ENCODE measurements around the gene TEX11.
"Not testable (repeated sequence)": the region's sequence is repeated elsewhere in the genome, so short reads cannot be mapped to it uniquely, and the experiment has no call there.

TEX11 gene

DNA sequence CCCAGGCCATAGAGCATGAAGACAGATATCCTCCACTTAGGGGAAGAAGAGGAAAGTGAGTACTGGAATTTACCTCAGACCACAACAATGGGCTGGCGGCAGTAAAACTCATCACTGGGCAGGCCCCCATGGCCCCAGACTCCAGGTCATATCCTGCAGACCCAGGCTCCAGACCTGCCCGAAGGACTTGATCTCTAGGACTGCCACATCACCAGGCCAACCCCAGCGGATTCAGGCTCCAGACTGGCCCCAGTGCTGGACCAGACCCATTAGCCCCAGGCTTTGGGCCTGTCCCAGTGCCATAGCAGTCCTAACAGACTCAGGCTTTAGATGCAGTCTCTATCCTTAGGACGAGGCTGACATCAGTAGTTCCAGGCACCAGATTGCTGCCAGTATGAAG is 273.3 kb downstream of the TEX11 start:
- Histone ChIP-seq H3K27me3 (ENCODE audit: insufficient read depth, low read length) (peaks cover 2% of the 10 kb centered on the region), H3K4me3 (ENCODE audit: low read length) (no peak overlapping the region), H3K9me3 (ENCODE audit: low read length) (peaks cover 3% of the 10 kb centered on the region), H3K4me1 (ENCODE audit: insufficient read depth, low read length) (no peaks in the 10 kb centered on the region), H2AFZ (ENCODE audit: low read depth, low read length) (no peak overlapping the region), H3K36me3 (ENCODE audit: insufficient read depth, low read length) (no peaks in the 10 kb centered on the region)

DNA sequence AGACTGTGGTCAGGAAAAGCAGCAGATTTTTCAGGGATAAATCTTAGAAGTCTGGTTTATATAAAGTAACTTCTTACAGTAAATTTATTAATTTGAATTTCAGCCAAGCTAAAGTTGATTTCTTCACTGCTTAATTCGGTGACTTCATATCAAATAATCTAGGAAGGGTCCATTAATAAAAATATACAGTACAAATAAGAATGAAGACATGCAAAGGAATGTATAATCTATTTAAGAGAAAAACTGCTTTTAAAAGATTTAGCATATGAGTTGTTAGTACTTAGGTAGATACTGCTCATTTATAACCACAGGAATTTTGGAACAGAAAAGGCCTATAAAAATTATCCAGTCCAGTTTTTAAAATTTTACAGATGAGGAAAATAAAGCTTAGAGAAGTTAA is 286.8 kb downstream of the TEX11 start:
- H2AFZ ChIP-seq (ENCODE audit: low read depth, low read length) = no peak overlapping the region
- no peak overlapping the region for H3K4me3 ChIP-seq (ENCODE audit: low read length)
- no peaks in the 10 kb centered on the region for H3K4me1 ChIP-seq (ENCODE audit: insufficient read depth, low read length)
- no peaks in the 10 kb centered on the region for H3K36me3 ChIP-seq (ENCODE audit: insufficient read depth, low read length)
- H3K27me3 ChIP-seq (ENCODE audit: insufficient read depth, low read length) = peaks cover 3% of the 10 kb centered on the region
- H3K9me3 ChIP-seq (ENCODE audit: low read length) = no peaks in the 10 kb centered on the region

DNA sequence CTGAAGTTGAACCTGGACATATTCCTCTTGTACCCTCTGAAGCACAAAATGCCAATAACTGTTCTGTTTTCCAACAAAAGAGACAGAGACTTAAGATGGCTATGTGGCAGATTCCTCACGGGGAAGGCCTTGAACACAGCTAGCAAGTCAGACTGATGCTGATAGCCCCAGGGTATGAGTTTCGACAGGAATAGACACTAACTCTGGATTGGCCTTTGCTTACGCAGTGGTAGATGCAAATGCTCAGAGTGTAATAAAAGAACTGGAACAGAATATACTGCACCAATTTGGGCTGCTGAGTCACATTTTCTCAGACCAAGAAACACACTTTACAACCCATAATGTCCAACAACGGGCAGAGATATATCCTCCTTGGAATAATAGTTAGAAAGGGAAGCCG is 290.0 kb downstream of the TEX11 start:
- Histone ChIP-seq H3K4me1 (ENCODE audit: insufficient read depth, low read length) (peaks cover 8% of the 10 kb centered on the region), H3K27me3 (ENCODE audit: insufficient read depth, low read length) (peaks cover 3% of the 10 kb centered on the region), H3K4me3 (ENCODE audit: low read length) (no peak overlapping the region), H3K36me3 (ENCODE audit: insufficient read depth, low read length) (no peaks in the 10 kb centered on the region), H3K9me3 (ENCODE audit: low read length) (no peaks in the 10 kb centered on the region), H2AFZ (ENCODE audit: low read depth, low read length) (no peak overlapping the region)

GRCh38 chrX:70613295-70613694 is 295.2 kb downstream of the TEX11 start:
- no peaks in the 10 kb centered on the region for H3K27me3 ChIP-seq (ENCODE audit: insufficient read depth, low read length)
- no peaks in the 10 kb centered on the region for H3K36me3 ChIP-seq (ENCODE audit: insufficient read depth, low read length)
- peaks cover 8% of the 10 kb centered on the region for H3K4me1 ChIP-seq (ENCODE audit: insufficient read depth, low read length)
- H3K4me3 ChIP-seq (ENCODE audit: low read length) = no peak overlapping the region
- no peaks in the 10 kb centered on the region for H3K9me3 ChIP-seq (ENCODE audit: low read length)
- H2AFZ ChIP-seq (ENCODE audit: low read depth, low read length) = no peak overlapping the region

- Histone ChIP-seq H3K4me3 (ENCODE audit: low read length) (no peak overlapping the region), H3K4me1 (ENCODE audit: insufficient read depth, low read length) (no peaks in the 10 kb centered on the region), H3K36me3 (ENCODE audit: insufficient read depth, low read length) (no peaks in the 10 kb centered on the region), H3K27me3 (ENCODE audit: insufficient read depth, low read length) (peaks cover 3% of the 10 kb centered on the region), H3K9me3 (ENCODE audit: low read length) (no peaks in the 10 kb centered on the region), H2AFZ (ENCODE audit: low read depth, low read length) (no peak overlapping the region)
Measured at GRCh38 chrX:70605352-70605751, 303.2 kb downstream of the TEX11 start.

DNA sequence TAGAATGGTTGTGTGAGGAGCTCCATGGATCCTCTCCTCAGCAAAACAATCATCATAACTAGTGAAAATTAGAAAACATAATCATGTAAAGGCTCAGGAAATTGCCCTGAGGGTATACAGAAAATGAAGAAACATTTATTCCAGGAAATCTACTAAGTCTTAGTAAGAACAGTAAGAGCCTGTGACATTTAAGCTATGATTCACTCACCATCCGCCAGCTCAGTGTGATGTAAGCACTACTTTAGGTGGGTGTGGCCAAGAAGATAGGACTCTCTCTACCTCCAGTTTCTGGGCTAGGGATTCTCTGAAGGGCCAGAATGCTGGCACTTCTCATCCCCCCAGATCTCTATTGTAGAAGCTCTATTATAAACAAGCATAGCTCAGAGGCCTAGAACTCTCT is 316.4 kb downstream of the TEX11 start:
- Histone ChIP-seq H3K4me3 (ENCODE audit: low read length) (no peak overlapping the region), H2AFZ (ENCODE audit: low read depth, low read length) (no peak overlapping the region), H3K36me3 (ENCODE audit: insufficient read depth, low read length) (no peaks in the 10 kb centered on the region), H3K27me3 (ENCODE audit: insufficient read depth, low read length) (no peaks in the 10 kb centered on the region), H3K4me1 (ENCODE audit: insufficient read depth, low read length) (no peaks in the 10 kb centered on the region), H3K9me3 (ENCODE audit: low read length) (no peaks in the 10 kb centered on the region)

GRCh38 chrX:70587158-70587557 is 321.4 kb downstream of the TEX11 start:
- not testable (repeated sequence) for H3K36me3 ChIP-seq (ENCODE audit: insufficient read depth, low read length)

GRCh38 chrX:70577442-70577841 is 331.1 kb downstream of the TEX11 start:
- no peaks in the 10 kb centered on the region for H3K9me3 ChIP-seq (ENCODE audit: low read length)
- H3K36me3 ChIP-seq (ENCODE audit: insufficient read depth, low read length) = no peaks in the 10 kb centered on the region
- no peak overlapping the region for H3K4me3 ChIP-seq (ENCODE audit: low read length)
- no peaks in the 10 kb centered on the region for H3K27me3 ChIP-seq (ENCODE audit: insufficient read depth, low read length)
- no peak overlapping the region for H2AFZ ChIP-seq (ENCODE audit: low read depth, low read length)
- no peaks in the 10 kb centered on the region for H3K4me1 ChIP-seq (ENCODE audit: insufficient read depth, low read length)

More at GRCh38 chrX:70587158-70587557, 321.4 kb downstream of the TEX11 start:
- not testable (repeated sequence) for H3K4me1 ChIP-seq (ENCODE audit: insufficient read depth, low read length); H3K27me3 ChIP-seq (ENCODE audit: insufficient read depth, low read length); H2AFZ ChIP-seq (ENCODE audit: low read depth, low read length); H3K9me3 ChIP-seq (ENCODE audit: low read length); H3K4me3 ChIP-seq (ENCODE audit: low read length)

- not testable (repeated sequence) for H3K4me3 ChIP-seq (ENCODE audit: low read length); H3K4me1 ChIP-seq (ENCODE audit: insufficient read depth, low read length); H3K27me3 ChIP-seq (ENCODE audit: insufficient read depth, low read length); H3K36me3 ChIP-seq (ENCODE audit: insufficient read depth, low read length); H2AFZ ChIP-seq (ENCODE audit: low read depth, low read length); H3K9me3 ChIP-seq (ENCODE audit: low read length)
Measured at GRCh38 chrX:70569922-70570576, 338.5 kb downstream of the TEX11 start.

DNA sequence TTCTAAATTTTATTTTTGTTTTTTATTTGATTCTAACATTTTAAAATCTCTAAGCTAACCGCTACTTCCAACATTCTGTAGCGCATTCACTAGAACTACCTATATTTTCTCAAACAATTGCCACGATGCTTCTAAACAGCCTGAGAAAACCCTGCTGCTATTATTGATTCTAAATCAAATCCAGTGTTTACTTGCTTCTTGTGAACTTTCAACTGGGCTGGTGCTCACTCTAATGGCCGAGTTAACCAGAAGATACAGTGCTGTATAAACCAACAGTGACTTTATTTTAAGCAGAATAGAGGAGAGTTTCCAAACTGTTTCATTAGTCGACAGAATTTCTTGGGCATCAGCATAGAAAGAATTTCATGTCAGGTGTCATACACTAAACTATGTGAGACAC is 353.6 kb downstream of the TEX11 start:
- no peaks in the 10 kb centered on the region for H3K4me1 ChIP-seq (ENCODE audit: insufficient read depth, low read length)
- H2AFZ ChIP-seq (ENCODE audit: low read depth, low read length) = no peak overlapping the region
- no peak overlapping the region for H3K4me3 ChIP-seq (ENCODE audit: low read length)
- H3K36me3 ChIP-seq (ENCODE audit: insufficient read depth, low read length) = no peaks in the 10 kb centered on the region
- H3K9me3 ChIP-seq (ENCODE audit: low read length) = no peaks in the 10 kb centered on the region
- no peaks in the 10 kb centered on the region for H3K27me3 ChIP-seq (ENCODE audit: insufficient read depth, low read length)

- H3K27me3 ChIP-seq (ENCODE audit: insufficient read depth, low read length) = no peaks in the 10 kb centered on the region
- H3K4me3 ChIP-seq (ENCODE audit: low read length) = no peak overlapping the region
- no peaks in the 10 kb centered on the region for H3K9me3 ChIP-seq (ENCODE audit: low read length)
- H2AFZ ChIP-seq (ENCODE audit: low read depth, low read length) = no peak overlapping the region
- H3K36me3 ChIP-seq (ENCODE audit: insufficient read depth, low read length) = no peaks in the 10 kb centered on the region
- no peaks in the 10 kb centered on the region for H3K4me1 ChIP-seq (ENCODE audit: insufficient read depth, low read length)
Measured at GRCh38 chrX:70554523-70554922, 354.0 kb downstream of the TEX11 start.

- Histone ChIP-seq H2AFZ (ENCODE audit: low read depth, low read length) (no peak overlapping the region), H3K4me1 (ENCODE audit: insufficient read depth, low read length) (no peaks in the 10 kb centered on the region), H3K36me3 (ENCODE audit: insufficient read depth, low read length) (no peaks in the 10 kb centered on the region), H3K27me3 (ENCODE audit: insufficient read depth, low read length) (no peaks in the 10 kb centered on the region), H3K9me3 (ENCODE audit: low read length) (no peaks in the 10 kb centered on the region), H3K4me3 (ENCODE audit: low read length) (no peak overlapping the region)
Measured at GRCh38 chrX:70554081-70554480, 354.4 kb downstream of the TEX11 start.

DNA sequence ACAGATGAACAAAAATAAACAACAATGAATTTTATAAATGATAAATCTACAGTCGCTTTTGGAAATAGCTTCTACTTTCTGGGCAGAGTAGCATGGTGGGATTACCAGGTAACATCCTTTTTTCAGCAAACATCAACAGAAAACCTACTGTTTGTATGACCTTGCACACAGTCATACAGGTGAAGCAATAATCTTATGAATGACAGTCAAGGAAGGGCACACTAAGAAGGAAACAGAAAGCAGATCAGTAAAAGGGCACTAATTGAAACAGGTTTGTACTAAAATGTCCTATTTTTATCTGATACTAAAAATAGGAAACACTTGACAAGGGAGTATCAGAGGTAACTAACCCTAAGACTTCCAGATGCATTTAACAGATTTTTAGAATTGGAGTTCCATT is 355.0 kb downstream of the TEX11 start:
- H3K9me3 ChIP-seq (ENCODE audit: low read length) = no peaks in the 10 kb centered on the region
- H3K36me3 ChIP-seq (ENCODE audit: insufficient read depth, low read length) = no peaks in the 10 kb centered on the region
- H3K4me1 ChIP-seq (ENCODE audit: insufficient read depth, low read length) = no peaks in the 10 kb centered on the region
- no peak overlapping the region for H3K4me3 ChIP-seq (ENCODE audit: low read length)
- no peaks in the 10 kb centered on the region for H3K27me3 ChIP-seq (ENCODE audit: insufficient read depth, low read length)
- H2AFZ ChIP-seq (ENCODE audit: low read depth, low read length) = no peak overlapping the region

DNA sequence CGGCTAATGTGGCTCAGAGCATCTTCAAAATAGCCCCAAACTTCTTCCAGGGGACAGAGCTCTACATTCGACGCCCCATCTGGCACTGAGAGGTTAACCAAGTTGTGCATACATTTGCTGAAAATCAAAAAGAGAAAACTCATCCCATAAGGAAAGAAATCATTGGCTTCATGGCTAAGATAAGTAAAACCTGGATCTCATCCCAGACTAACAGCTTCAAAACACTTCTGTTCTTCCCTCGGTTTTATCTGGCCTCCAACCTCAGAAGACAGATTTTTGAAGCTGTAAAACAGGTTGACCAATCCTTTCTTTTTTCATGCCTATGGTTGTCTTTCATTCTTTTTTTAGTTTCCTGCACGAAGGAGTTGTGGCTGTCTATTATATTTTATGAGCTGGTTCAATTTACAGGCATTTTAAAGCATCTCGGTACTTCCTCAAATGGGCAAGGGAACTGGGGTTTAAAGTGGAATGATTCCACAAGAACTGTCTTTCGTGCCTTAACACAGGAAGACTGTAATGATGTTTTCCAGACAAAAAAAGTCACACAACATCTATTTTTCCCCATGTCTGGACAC is 356.3 kb downstream of the TEX11 start:
- no peak overlapping the region for H3K4me3 ChIP-seq (ENCODE audit: low read length)
- H3K36me3 ChIP-seq (ENCODE audit: insufficient read depth, low read length) = no peaks in the 10 kb centered on the region
- no peaks in the 10 kb centered on the region for H3K27me3 ChIP-seq (ENCODE audit: insufficient read depth, low read length)
- H2AFZ ChIP-seq (ENCODE audit: low read depth, low read length) = no peak overlapping the region
- H3K9me3 ChIP-seq (ENCODE audit: low read length) = no peaks in the 10 kb centered on the region
- H3K4me1 ChIP-seq (ENCODE audit: insufficient read depth, low read length) = no peaks in the 10 kb centered on the region
